H9 (cell line): ENCODE data around the gene WDR37. TPM values are rescaled to one million over a fixed set of nuclear protein-coding genes. Genes with fewer than 3 reads are reported as not detected.

Experiments
- DNase-seq: peaks from one replicate; pipeline ENCODE4 v3.0.0-alpha.2; 2017
- H2AFZ ChIP-seq: one replicate; pipeline ENCODE4 v1.6.1; 2013; ENCODE audit warnings: mild to moderate bottlenecking, low read length, control low read depth, moderate library complexity
- H2AK5ac ChIP-seq: 2 replicates; pipeline ENCODE4 v1.6.1; 2013; ENCODE audit warnings: low read length, control low read depth, mixed read lengths; ENCODE audit not compliant: insufficient read length
- H2BK120ac ChIP-seq: one replicate; pipeline ENCODE4 v1.6.1; 2013; ENCODE audit warnings: low read depth, mild to moderate bottlenecking, low read length, control low read depth, inconsistent platforms; ENCODE audit not compliant: poor library complexity, severe bottlenecking
- H2BK12ac ChIP-seq: 2 replicates; pipeline ENCODE4 v1.6.1; 2013; ENCODE audit warnings: low read length, control low read depth, mixed read lengths, low read depth; ENCODE audit not compliant: insufficient read length
- H2BK15ac ChIP-seq: 2 replicates; pipeline ENCODE4 v1.6.1; 2013; ENCODE audit warnings: low read depth, low read length, control low read depth
- H2BK20ac ChIP-seq: one replicate; pipeline ENCODE4 v1.6.1; 2013; ENCODE audit warnings: low read depth, mild to moderate bottlenecking, low read length, control low read depth, inconsistent platforms; ENCODE audit not compliant: poor library complexity, severe bottlenecking
- H2BK5ac ChIP-seq: 2 replicates; pipeline ENCODE4 v1.6.1; 2013; ENCODE audit warnings: low read length, control low read depth, mixed read lengths; ENCODE audit not compliant: insufficient read length
- H3K14ac ChIP-seq: 2 replicates; pipeline ENCODE4 v1.6.1; 2013; ENCODE audit warnings: low read length, control low read depth; ENCODE audit not compliant: insufficient read depth
- H3K18ac ChIP-seq: 2 replicates; pipeline ENCODE4 v1.6.1; 2013; ENCODE audit warnings: low read depth, mild to moderate bottlenecking, mixed read lengths, low read length, control low read depth; ENCODE audit not compliant: insufficient read length
- H3K23ac ChIP-seq: 2 replicates; pipeline ENCODE4 v1.6.1; 2013; ENCODE audit warnings: low read length, control low read depth, mixed read lengths, low read depth; ENCODE audit not compliant: insufficient read length
- H3K23me2 ChIP-seq: 2 replicates; pipeline ENCODE4 v1.6.1; 2013; ENCODE audit warnings: low read depth, mild to moderate bottlenecking, mixed read lengths, low read length, control low read depth; ENCODE audit not compliant: insufficient read length, poor library complexity, severe bottlenecking
- H3K27ac ChIP-seq: 2 replicates; pipeline ENCODE4 v1.5.1; 2013; ENCODE audit warnings: low read length, control low read depth, mixed read lengths, low read depth; ENCODE audit not compliant: insufficient read length
- H3K27me3 ChIP-seq: 2 replicates; pipeline ENCODE4 v1.6.1; 2013; ENCODE audit warnings: low read length, control low read depth, inconsistent platforms; ENCODE audit not compliant: insufficient read depth
- H3K4ac ChIP-seq: 2 replicates; pipeline ENCODE4 v1.6.1; 2013; ENCODE audit warnings: low read depth, mild to moderate bottlenecking, control low read depth, inconsistent platforms, low read length, moderate library complexity
- H3K4me1 ChIP-seq: 2 replicates; pipeline ENCODE4 v1.6.1; 2013; ENCODE audit warnings: low read length, control low read depth, inconsistent platforms; ENCODE audit not compliant: insufficient read depth
- H3K4me2 ChIP-seq: 2 replicates; pipeline ENCODE4 v1.6.1; 2013; ENCODE audit warnings: low read length, control low read depth, mixed read lengths; ENCODE audit not compliant: insufficient read length, insufficient read depth
- H3K56ac ChIP-seq: 2 replicates; pipeline ENCODE4 v1.6.1; 2013; ENCODE audit warnings: low read depth, mild to moderate bottlenecking, mixed read lengths, low read length, control low read depth; ENCODE audit not compliant: insufficient read length
- H3K79me1 ChIP-seq: 2 replicates; pipeline ENCODE4 v1.6.1; 2013; ENCODE audit warnings: low read depth, mild to moderate bottlenecking, moderate library complexity, low read length, control low read depth, inconsistent platforms; ENCODE audit not compliant: insufficient read depth, poor library complexity, severe bottlenecking
- H3K79me2 ChIP-seq: 2 replicates; pipeline ENCODE4 v1.6.1; 2013; ENCODE audit warnings: low read length, control low read depth, inconsistent platforms; ENCODE audit not compliant: insufficient read depth
- H3K9ac ChIP-seq: 2 replicates; pipeline ENCODE4 v1.6.1; 2013; ENCODE audit warnings: low read length, control low read depth, mixed read lengths; ENCODE audit not compliant: insufficient read length; ENCODE audit errors: extremely low read depth
- H3K9me3 ChIP-seq: one replicate; pipeline ENCODE4 v1.6.1; 2013; ENCODE audit warnings: low read depth, low read length, inconsistent platforms; ENCODE audit not compliant: control insufficient read depth
- H3T11ph ChIP-seq: one replicate; pipeline ENCODE4 v1.6.1; 2013; ENCODE audit warnings: mild to moderate bottlenecking, low read length, control low read depth, inconsistent platforms
- H4K20me1 ChIP-seq: one replicate; pipeline ENCODE4 v1.6.1; 2013; ENCODE audit not compliant: control insufficient read depth, insufficient read length, insufficient read depth
- H4K5ac ChIP-seq: 2 replicates; pipeline ENCODE4 v1.6.1; 2013; ENCODE audit warnings: low read depth, mild to moderate bottlenecking, mixed read lengths, low read length, control low read depth; ENCODE audit not compliant: insufficient read length
- H4K8ac ChIP-seq: replicated peaks from 2 replicates; pipeline ENCODE4 v1.6.1; 2013; ENCODE audit warnings: low read length, control low read depth, mixed read lengths, low read depth; ENCODE audit not compliant: insufficient read length
- H4K91ac ChIP-seq: 2 replicates; pipeline ENCODE4 v1.6.1; 2013; ENCODE audit warnings: low read depth, mild to moderate bottlenecking, moderate library complexity, mixed read lengths, low read length, control low read depth; ENCODE audit not compliant: insufficient read length
- H3K27ac Mint-ChIP-seq, 3 experiments: 2 replicates in 2 of 3; 3 replicates in 1 of 3; pipeline ENCODE4 v1.8.0; 2020 to 2021; ENCODE audit warnings: mixed read lengths in 3 of 3, mild to moderate bottlenecking in 1 of 3, moderate library complexity in 1 of 3
- H3K27me3 Mint-ChIP-seq: 2 replicates; pipeline ENCODE4 v1.8.0; 2021; ENCODE audit warnings: low read depth, mild to moderate bottlenecking, moderate library complexity, mixed read lengths
- H3K36me3 Mint-ChIP-seq, 3 experiments: 2 replicates in 2 of 3; 3 replicates in 1 of 3; pipeline ENCODE4 v1.8.0; 2020 to 2021; ENCODE audit warnings: low read depth in 3 of 3, mixed read lengths in 3 of 3; ENCODE audit not compliant: insufficient read depth in 1 of 3
- H3K4me1 Mint-ChIP-seq, 2 experiments: 2 replicates each; pipeline ENCODE4 v1.8.0; 2020; ENCODE audit warnings: mixed read lengths in 2 of 2
- H3K4me3 Mint-ChIP-seq, 2 experiments: 2 replicates in 1 of 2; 3 replicates in 1 of 2; pipeline ENCODE4 v1.8.0; 2020 to 2021; ENCODE audit warnings: mild to moderate bottlenecking in 2 of 2, mixed read lengths in 2 of 2, moderate library complexity in 1 of 2
- H3K9me3 Mint-ChIP-seq, 2 experiments: 2 replicates in 1 of 2; 3 replicates in 1 of 2; pipeline ENCODE4 v1.8.0; 2020; ENCODE audit warnings: mild to moderate bottlenecking in 2 of 2, mixed read lengths in 2 of 2, moderate library complexity in 1 of 2
- CTCF ChIP-seq: fragments of 200-600 bp; sonication (generic); conservative IDR thresholded peaks from 3 replicates; pipeline ENCODE4 v1.8.0; 2021; ENCODE audit warnings: antibody characterized with exemption, mild to moderate bottlenecking
- WGBS: extraction: QIAGEN DNeasy Blood & Tissue Kit; methylation state at CpG from one replicate; pipeline ENCODE4 v1.1.7; 2013; ENCODE audit warnings: missing lambda C conversion rate, low lambda C conversion rate, mixed read lengths; ENCODE audit not compliant: insufficient read length; ENCODE audit errors: extremely low coverage; 5-methylcytosine and 5-hydroxymethylcytosine counted together
- total RNA-seq: library from RNA; stranded (reverse); gene quantifications from 2 replicates; pipeline ENCODE4 v1.2.1, GENCODE V29; 2021

The WDR37 gene
- total RNA-seq, 1 experiment from 2014 or later = 13.1 TPM

- Mint-ChIP-seq H3K4me1 (peaks cover 4 to 9% of the 10 kb centered on the region in 2 experiments; a peak in 3 of 4 replicates), H3K36me3 (peaks cover 39 to 65% (median 55%) of the 10 kb centered on the region in 3 experiments), H3K4me3 (no peak overlapping the region), H3K27me3 (no peaks in the 10 kb centered on the region), H3K27ac (peak overlapping the region in 1 of 3 experiments; percentile 36; a peak in 1 of 7 replicates), H3K9me3 (0 out of 5 replicates have a peak, but pooled peaks cover 0 to 2% of the 10 kb centered on the region in 2 experiments)
- no peak overlapping the region for H3K23ac ChIP-seq
- H2AFZ ChIP-seq = no peak overlapping the region
- H3K18ac ChIP-seq = no peak overlapping the region
- WGBS = no CpG with 5 or more reads among the region's 10 CpGs
- no peak overlapping the region for H2AK5ac ChIP-seq
- H4K91ac ChIP-seq = no peak overlapping the region
- H3K9ac ChIP-seq = no peak overlapping the region
- H2BK12ac ChIP-seq = no peak overlapping the region
- no peaks in the 10 kb centered on the region for H3K27me3 ChIP-seq
- H2BK15ac ChIP-seq = no peak overlapping the region
- H3K23me2 ChIP-seq = no peaks in the 10 kb centered on the region
- H3K56ac ChIP-seq = no peak overlapping the region
- no peak overlapping the region for H4K8ac ChIP-seq
- H2BK5ac ChIP-seq = no peak overlapping the region
- no peak overlapping the region for H3K4me2 ChIP-seq
- no peak overlapping the region for H3K14ac ChIP-seq
- H4K5ac ChIP-seq = no peak overlapping the region
- no peak for DNase-seq
- no peak overlapping the region for H3K27ac ChIP-seq
- H3K4me1 ChIP-seq = no peaks in the 10 kb centered on the region
- no peak overlapping the region for H2BK20ac ChIP-seq
- no peak overlapping the region for H3T11ph ChIP-seq
- H3K79me2 ChIP-seq = no peaks in the 10 kb centered on the region
- H4K20me1 ChIP-seq = no peaks in the 10 kb centered on the region
- H3K9me3 ChIP-seq = no peaks in the 10 kb centered on the region
- H3K79me1 ChIP-seq = no peaks in the 10 kb centered on the region
- no peak overlapping the region for H2BK120ac ChIP-seq
- no peak overlapping the region for H3K4ac ChIP-seq
- no peak for TF ChIP-seq CTCF
These were observed 36.8 kb upstream of the WDR37 start for GRCh38 chr10:1019362-1019761.
